HEK293T (cell line): Measurements from ENCODE around the gene MAP3K5.

Source experiments
- FOXK2 ChIP-seq: fragments of 450-650 bp; IDR thresholded peaks from 2 replicates; pipeline ENCODE4 v1.6.1; 2016; ENCODE audit warnings: mild to moderate bottlenecking
- LEF1 ChIP-seq: fragments of 450-650 bp; IDR thresholded peaks from 2 replicates; pipeline ENCODE4 v1.6.1; 2017; ENCODE audit warnings: mild to moderate bottlenecking, borderline replicate concordance

- TF ChIP-seq LEF1 (no peak), FOXK2 (no peak)
Observed at GRCh38 chr6:136593748-136594490, 198.4 kb downstream of the MAP3K5 start.
